ENCODE data around the gene DNAJB6. TPM values are rescaled to one million over a fixed set of nuclear protein-coding genes. Genes with fewer than 3 reads are reported as not detected.

DNAJB6 gene
- polyA plus RNA-seq, 1 experiment: 105 TPM

DNA sequence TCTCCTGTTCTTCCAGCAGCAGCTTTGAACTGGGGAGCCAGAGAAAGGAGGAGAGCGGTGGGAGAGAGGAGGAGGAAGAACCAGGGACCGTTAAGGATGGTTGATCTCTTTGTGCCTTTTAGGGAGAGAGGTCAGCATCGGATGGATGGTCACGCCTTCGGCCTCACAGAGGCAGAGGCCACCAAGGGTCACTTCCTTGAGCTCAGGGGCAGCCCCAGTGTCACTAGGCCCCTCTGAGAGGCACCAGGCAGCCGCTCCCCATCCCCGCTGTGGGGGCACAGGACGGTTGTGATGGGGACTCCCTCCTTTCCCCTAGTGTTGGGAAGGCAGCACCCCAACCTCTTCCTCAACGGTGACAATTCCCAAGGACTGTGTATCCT, 121.4 kb downstream of the DNAJB6 start:
- DNase-seq (ENCODE audit: low read depth): no peak
- TF ChIP-seq, protein P1, sequence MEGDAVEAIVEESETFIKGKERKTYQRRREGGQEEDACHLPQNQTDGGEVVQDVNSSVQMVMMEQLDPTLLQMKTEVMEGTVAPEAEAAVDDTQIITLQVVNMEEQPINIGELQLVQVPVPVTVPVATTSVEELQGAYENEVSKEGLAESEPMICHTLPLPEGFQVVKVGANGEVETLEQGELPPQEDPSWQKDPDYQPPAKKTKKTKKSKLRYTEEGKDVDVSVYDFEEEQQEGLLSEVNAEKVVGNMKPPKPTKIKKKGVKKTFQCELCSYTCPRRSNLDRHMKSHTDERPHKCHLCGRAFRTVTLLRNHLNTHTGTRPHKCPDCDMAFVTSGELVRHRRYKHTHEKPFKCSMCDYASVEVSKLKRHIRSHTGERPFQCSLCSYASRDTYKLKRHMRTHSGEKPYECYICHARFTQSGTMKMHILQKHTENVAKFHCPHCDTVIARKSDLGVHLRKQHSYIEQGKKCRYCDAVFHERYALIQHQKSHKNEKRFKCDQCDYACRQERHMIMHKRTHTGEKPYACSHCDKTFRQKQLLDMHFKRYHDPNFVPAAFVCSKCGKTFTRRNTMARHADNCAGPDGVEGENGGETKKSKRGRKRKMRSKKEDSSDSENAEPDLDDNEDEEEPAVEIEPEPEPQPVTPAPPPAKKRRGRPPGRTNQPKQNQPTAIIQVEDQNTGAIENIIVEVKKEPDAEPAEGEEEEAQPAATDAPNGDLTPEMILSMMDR (IDR thresholded peaks at IDR 0.05; ENCODE audit: insufficient read depth, low read depth, low read length): no peak
- Histone ChIP-seq H3K4me3 (ENCODE audit: low read depth, low read length) (no peak overlapping the region), H3K36me3 (ENCODE audit: control insufficient read depth, insufficient read depth, low read length) (no peaks in the 10 kb centered on the region), H3K27me3 (ENCODE audit: control insufficient read depth, insufficient read depth, low read length) (peaks cover 8% of the 10 kb centered on the region; the same call in 1 of the 2 replicates)
- ChIA-PET POLR2A (no interaction called here), CTCF (interaction anchor here (0.9 to 1.3 kb wide), 2 partner anchors 16 to 47 kb away, joined by 4 read pairs; no protein-coding TSS in a partner anchor)

DNA sequence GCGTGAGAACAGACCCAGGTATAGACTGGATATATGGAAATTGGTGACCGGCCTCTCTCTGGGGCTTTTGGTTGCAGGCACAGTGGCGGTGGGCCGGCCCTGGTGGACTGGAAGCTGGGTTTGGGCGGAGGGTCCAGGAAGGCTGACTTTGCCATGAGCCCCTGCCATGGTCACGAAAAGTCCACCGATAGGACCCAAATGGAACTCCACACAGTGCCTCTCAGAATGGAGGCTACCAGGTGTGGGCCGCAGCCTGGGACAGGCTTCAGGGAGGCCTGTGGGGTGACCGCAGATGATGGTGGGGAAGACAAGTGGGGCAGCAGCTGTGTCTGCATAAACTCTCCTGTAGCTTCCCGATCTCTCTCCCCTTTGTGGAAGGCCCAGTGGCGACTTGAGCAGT, 123.2 kb downstream of the DNAJB6 start:
- ChIA-PET CTCF (no interaction called here), POLR2A (no interaction called here)
- H3K27me3 ChIP-seq (ENCODE audit: control insufficient read depth, insufficient read depth, low read length): peaks cover 8% of the 10 kb centered on the region; the same call in 1 of the 2 replicates
- H3K4me3 ChIP-seq (ENCODE audit: low read depth, low read length): no peak overlapping the region
- no peak for DNase-seq (ENCODE audit: low read depth)
- H3K36me3 ChIP-seq (ENCODE audit: control insufficient read depth, insufficient read depth, low read length): no peaks in the 10 kb centered on the region
- TF ChIP-seq, protein P1 (IDR thresholded peaks at IDR 0.05; ENCODE audit: insufficient read depth, low read depth, low read length): no peak

DNA sequence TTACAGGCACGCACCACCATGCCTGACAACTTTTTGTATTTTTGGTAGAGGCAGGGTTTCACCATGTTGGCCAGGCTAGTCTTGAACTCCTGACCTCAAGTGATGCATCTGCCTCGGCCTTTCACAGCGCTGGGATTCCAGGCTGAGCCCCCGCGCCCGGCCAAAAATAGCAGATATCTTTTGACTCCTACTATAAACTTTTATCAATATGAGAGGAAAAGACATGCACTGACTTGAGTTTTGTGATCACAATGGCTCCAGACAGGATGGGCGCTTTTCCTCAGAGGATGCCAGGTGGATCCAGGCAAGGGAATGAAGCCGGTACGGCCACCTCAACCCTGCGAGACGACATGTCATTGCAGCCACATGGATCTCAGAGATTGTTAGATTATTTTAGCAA, 123.9 kb downstream of the DNAJB6 start:
- H3K27me3 ChIP-seq (ENCODE audit: control insufficient read depth, insufficient read depth, low read length): peaks cover 8% of the 10 kb centered on the region; the same call in 1 of the 2 replicates
- TF ChIP-seq, protein P1 (IDR thresholded peaks at IDR 0.05; ENCODE audit: insufficient read depth, low read depth, low read length): no peak
- no peaks in the 10 kb centered on the region for H3K36me3 ChIP-seq (ENCODE audit: control insufficient read depth, insufficient read depth, low read length)
- POLR2A ChIA-PET: no interaction called here
- no peak for DNase-seq (ENCODE audit: low read depth)
- CTCF ChIA-PET: no interaction called here
- H3K4me3 ChIP-seq (ENCODE audit: low read depth, low read length): no peak overlapping the region

DNA sequence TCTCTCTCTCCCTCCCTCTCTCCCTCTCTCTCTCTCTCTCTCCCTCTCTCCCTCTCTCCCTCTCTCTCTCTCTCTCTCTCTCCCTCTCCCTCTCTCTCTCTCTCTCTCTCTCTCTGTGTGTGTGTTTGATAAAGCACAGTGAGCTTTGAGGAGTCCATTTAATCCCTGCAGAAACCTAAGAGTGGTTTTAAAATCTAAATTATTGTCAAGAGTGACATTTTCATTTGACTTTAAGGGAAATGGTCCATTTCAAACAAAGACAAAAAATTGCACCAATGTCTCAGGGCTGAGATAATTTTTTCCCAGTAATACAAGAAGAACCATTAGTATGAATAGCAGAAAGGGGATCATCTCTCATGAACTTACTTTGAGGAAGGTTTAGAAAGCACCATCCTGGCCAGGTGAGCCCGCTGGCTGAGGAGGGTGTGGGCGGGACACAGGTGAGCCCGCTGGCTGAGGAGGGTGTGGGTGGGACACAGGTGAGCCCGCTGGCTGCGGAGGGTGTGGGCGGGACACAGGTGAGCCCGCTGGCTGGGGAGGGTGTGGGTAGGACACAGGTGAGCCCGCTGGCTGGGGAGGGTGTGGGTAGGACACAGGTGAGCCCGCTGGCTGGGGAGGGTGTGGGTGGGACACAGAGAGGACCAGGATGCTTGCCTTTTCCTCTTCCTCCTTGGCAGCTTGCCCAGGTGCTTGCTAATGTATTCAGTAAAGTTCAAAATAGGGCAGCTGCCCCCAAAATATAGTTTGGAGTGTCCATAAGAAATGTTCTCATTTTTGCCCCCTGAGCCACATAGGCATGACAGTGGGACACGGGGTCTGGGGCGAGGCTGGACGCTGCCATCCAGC, 125.0 kb downstream of the DNAJB6 start:
- peaks cover 8% of the 10 kb centered on the region; the same call in 1 of the 2 replicates for H3K27me3 ChIP-seq (ENCODE audit: control insufficient read depth, insufficient read depth, low read length)
- TF ChIP-seq, protein P1 (IDR thresholded peaks at IDR 0.05; ENCODE audit: insufficient read depth, low read depth, low read length): no peak
- CTCF ChIA-PET: interaction anchor here (0.6 kb wide), 1 partner anchor 13 kb away, joined by 3 read pairs; no protein-coding TSS in a partner anchor
- DNase-seq (ENCODE audit: low read depth): no peak
- H3K4me3 ChIP-seq (ENCODE audit: low read depth, low read length): no peak overlapping the region
- POLR2A ChIA-PET: no interaction called here
- H3K36me3 ChIP-seq (ENCODE audit: control insufficient read depth, insufficient read depth, low read length): no peaks in the 10 kb centered on the region

DNA sequence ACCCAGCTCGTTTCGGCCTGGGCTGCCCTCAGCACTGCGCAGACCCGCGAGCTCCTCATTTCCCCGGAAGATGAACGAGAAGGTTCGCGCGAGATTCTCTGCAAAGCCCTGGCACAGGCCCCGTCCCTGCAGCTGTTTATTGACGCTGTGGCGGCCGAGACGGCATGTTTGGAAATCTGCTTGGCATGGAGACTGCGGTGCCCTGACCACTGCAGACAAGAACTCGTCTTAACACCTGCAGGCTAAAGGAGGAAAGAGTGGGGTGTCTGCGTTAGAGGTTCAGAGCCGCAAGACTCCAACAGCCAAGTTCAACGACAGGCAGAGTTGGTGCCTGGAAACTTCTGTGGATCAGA, 125.6 kb downstream of the DNAJB6 start:
- Histone ChIP-seq H3K27me3 (ENCODE audit: control insufficient read depth, insufficient read depth, low read length) (peaks cover 6% of the 10 kb centered on the region; the same call in 1 of the 2 replicates), H3K36me3 (ENCODE audit: control insufficient read depth, insufficient read depth, low read length) (no peaks in the 10 kb centered on the region), H3K4me3 (ENCODE audit: low read depth, low read length) (no peak overlapping the region)
- no peak for DNase-seq (ENCODE audit: low read depth)
- TF ChIP-seq, protein P1 (IDR thresholded peaks at IDR 0.05; ENCODE audit: insufficient read depth, low read depth, low read length): no peak
- ChIA-PET POLR2A (no interaction called here), CTCF (no interaction called here)

Data from BJ (cell line).